Neural progenitor cell (in vitro differentiated cells): ENCODE data around the gene SLC2A8. TPM values are rescaled to one million over a fixed set of nuclear protein-coding genes. Genes with fewer than 3 reads are reported as not detected.

Experiments used
- DNase-seq: peaks from one replicate; pipeline ENCODE4 v3.0.0-alpha.2; 2016; ENCODE audit warnings: low spot score
- H2AFZ ChIP-seq: fragments of 200-600 bp; sonication (generic); replicated peaks from 2 replicates; pipeline ENCODE4 v1.6.1; 2016; ENCODE audit warnings: antibody characterized with exemption
- H3F3A ChIP-seq: fragments of 200-600 bp; sonication (generic); 2 replicates; pipeline ENCODE4 v1.6.1; 2016; ENCODE audit warnings: antibody characterized with exemption, low read depth
- H3K27ac ChIP-seq: fragments of 200-600 bp; sonication (generic); 2 replicates; pipeline ENCODE4 v1.5.1; 2016; ENCODE audit warnings: mild to moderate bottlenecking
- H3K27me3 ChIP-seq: fragments of 200-600 bp; sonication (generic); 2 replicates; pipeline ENCODE4 v1.6.1; 2016; ENCODE audit warnings: mild to moderate bottlenecking, moderate library complexity
- H3K36me3 ChIP-seq: fragments of 200-600 bp; sonication (generic); 2 replicates; pipeline ENCODE4 v1.5.1; 2016
- H3K4me1 ChIP-seq: fragments of 200-600 bp; sonication (generic); 2 replicates; pipeline ENCODE4 v1.6.1; 2016; ENCODE audit warnings: mixed run types
- H3K4me2 ChIP-seq: fragments of 200-600 bp; sonication (generic); 2 replicates; pipeline ENCODE4 v1.6.1; 2016
- H3K4me3 ChIP-seq: fragments of 200-600 bp; sonication (generic); 2 replicates; pipeline ENCODE4 v1.5.1; 2016
- H3K79me2 ChIP-seq: fragments of 200-600 bp; sonication (generic); 2 replicates; pipeline ENCODE4 v1.6.1; 2016; ENCODE audit warnings: low read depth
- H3K9ac ChIP-seq: fragments of 200-600 bp; sonication (generic); 2 replicates; pipeline ENCODE4 v1.6.1; 2016
- H3K9me3 ChIP-seq: fragments of 200-600 bp; sonication (generic); 2 replicates; pipeline ENCODE4 v1.5.1; 2016; ENCODE audit warnings: low read depth
- H4K20me1 ChIP-seq: fragments of 200-600 bp; sonication (generic); 2 replicates; pipeline ENCODE4 v1.6.1; 2016; ENCODE audit warnings: low read depth
- H3K27ac Mint-ChIP-seq: 3 replicates; pipeline ENCODE4 v1.8.0; 2021; ENCODE audit warnings: mixed read lengths
- H3K27me3 Mint-ChIP-seq: 2 replicates; pipeline ENCODE4 v1.8.0; 2022; ENCODE audit warnings: low read depth, mild to moderate bottlenecking, inconsistent platforms, moderate library complexity, mixed read lengths; ENCODE audit not compliant: insufficient read depth
- H3K36me3 Mint-ChIP-seq: 3 replicates; pipeline ENCODE4 v1.8.0; 2021; ENCODE audit warnings: mixed read lengths
- H3K4me1 Mint-ChIP-seq: 3 replicates; pipeline ENCODE4 v1.8.0; 2021; ENCODE audit warnings: mixed read lengths
- H3K4me3 Mint-ChIP-seq: 3 replicates; pipeline ENCODE4 v1.8.0; 2021; ENCODE audit warnings: mild to moderate bottlenecking, moderate library complexity, mixed read lengths
- H3K9me3 Mint-ChIP-seq: 3 replicates; pipeline ENCODE4 v1.8.0; 2020; ENCODE audit warnings: mixed read lengths
- CTCF ChIP-seq: fragments of 200-600 bp; sonication (generic); IDR thresholded peaks from 2 replicates; pipeline ENCODE4 v1.5.1; 2017; ENCODE audit warnings: antibody characterized with exemption, mild to moderate bottlenecking
- EZH2 ChIP-seq: fragments of 200-600 bp; sonication (generic); IDR thresholded peaks from 2 replicates; pipeline ENCODE4 v1.6.1; 2017; ENCODE audit warnings: antibody characterized with exemption, mild to moderate bottlenecking, moderate library complexity
- EZH2phosphoT487 ChIP-seq: fragments of 200-600 bp; sonication (generic); IDR thresholded peaks from 2 replicates; pipeline ENCODE4 v1.6.1; 2017; ENCODE audit warnings: antibody characterized with exemption
- total RNA-seq: library from RNA; depleted of rRNA; stranded (reverse); fragments of >200 nt; gene quantifications from 2 replicates; pipeline ENCODE4 v1.2.3, GENCODE V29; 2015; ENCODE audit warnings: low replicate concordance

SLC2A8 gene
- total RNA-seq, 1 donor from 2014 or later: 9.4 TPM

GRCh38 chr9:127419348-127419747 lies 22.4 kb downstream of the SLC2A8 start:
- peaks cover 14% of the 10 kb centered on the region for H3K4me1 ChIP-seq
- no peak overlapping the region for H2AFZ ChIP-seq
- Mint-ChIP-seq H3K27me3 (peaks cover 10% of the 10 kb centered on the region), H3K9me3 (no peaks in the 10 kb centered on the region), H3K27ac (no peak overlapping the region), H3K36me3 (peaks cover 2% of the 10 kb centered on the region), H3K4me1 (peaks cover 19% of the 10 kb centered on the region), H3K4me3 (no peak overlapping the region)
- no peaks in the 10 kb centered on the region for H4K20me1 ChIP-seq
- no peaks in the 10 kb centered on the region for H3K36me3 ChIP-seq
- H3F3A ChIP-seq: no peaks in the 10 kb centered on the region
- no peak for DNase-seq
- no peaks in the 10 kb centered on the region for H3K27me3 ChIP-seq
- H3K4me3 ChIP-seq: no peak overlapping the region
- peaks cover 19% of the 10 kb centered on the region for H3K79me2 ChIP-seq
- H3K9ac ChIP-seq: no peak overlapping the region
- H3K4me2 ChIP-seq: no peak overlapping the region
- H3K27ac ChIP-seq: no peak overlapping the region
- H3K9me3 ChIP-seq: no peaks in the 10 kb centered on the region
- TF ChIP-seq CTCF (no peak), EZH2phosphoT487 (no peak), EZH2 (no peak)

GRCh38 chr9:127421057-127421456 lies 24.1 kb downstream of the SLC2A8 start:
- TF ChIP-seq EZH2phosphoT487 (no peak), CTCF (no peak), EZH2 (no peak)
- no peaks in the 10 kb centered on the region for H4K20me1 ChIP-seq
- no peak overlapping the region for H2AFZ ChIP-seq
- H3F3A ChIP-seq: no peaks in the 10 kb centered on the region
- no peak overlapping the region for H3K27ac Mint-ChIP-seq
- H3K27me3 ChIP-seq: no peaks in the 10 kb centered on the region
- H3K4me3 ChIP-seq: no peak overlapping the region
- peaks cover 34% of the 10 kb centered on the region for H3K4me1 Mint-ChIP-seq
- H3K27me3 Mint-ChIP-seq: peaks cover 10% of the 10 kb centered on the region
- H3K9ac ChIP-seq: no peak overlapping the region
- H3K27ac ChIP-seq: no peak overlapping the region
- no peaks in the 10 kb centered on the region for H3K9me3 Mint-ChIP-seq
- no peaks in the 10 kb centered on the region for H3K36me3 ChIP-seq
- H3K79me2 ChIP-seq: peaks cover 36% of the 10 kb centered on the region
- peaks cover 19% of the 10 kb centered on the region for H3K4me1 ChIP-seq
- no peak for DNase-seq
- no peaks in the 10 kb centered on the region for H3K9me3 ChIP-seq
- peaks cover 2% of the 10 kb centered on the region for H3K36me3 Mint-ChIP-seq
- no peak overlapping the region for H3K4me2 ChIP-seq
- H3K4me3 Mint-ChIP-seq: peak overlapping the region; percentile 46

- Mint-ChIP-seq H3K27me3 (peaks cover 7% of the 10 kb centered on the region), H3K27ac (no peak overlapping the region), H3K4me3 (peak overlapping the region; percentile 100), H3K4me1 (peaks cover 40% of the 10 kb centered on the region), H3K36me3 (peaks cover 2% of the 10 kb centered on the region), H3K9me3 (no peaks in the 10 kb centered on the region)
- no peaks in the 10 kb centered on the region for H3F3A ChIP-seq
- no peak overlapping the region for H3K27ac ChIP-seq
- peak overlapping the region; percentile 77 for H3K9ac ChIP-seq
- no peak overlapping the region for H2AFZ ChIP-seq
- TF ChIP-seq EZH2: no peak
- no peak for TF ChIP-seq EZH2phosphoT487
- TF ChIP-seq CTCF: no peak
- no peaks in the 10 kb centered on the region for H3K9me3 ChIP-seq
- H3K79me2 ChIP-seq: peaks cover 48% of the 10 kb centered on the region
- H4K20me1 ChIP-seq: no peaks in the 10 kb centered on the region
- H3K36me3 ChIP-seq: no peaks in the 10 kb centered on the region
- DNase-seq: no peak
- H3K4me1 ChIP-seq: peaks cover 19% of the 10 kb centered on the region
- H3K4me2 ChIP-seq: peak overlapping the region; percentile 88
- H3K4me3 ChIP-seq: peak overlapping the region; percentile 92
- H3K27me3 ChIP-seq: no peaks in the 10 kb centered on the region
Observed at GRCh38 chr9:127422133-127422782, 25.3 kb downstream of the SLC2A8 start.
